GM12878 (cell line): ENCODE results near the gene PLEKHD1. TPM values are rescaled to one million over a fixed set of nuclear protein-coding genes. Genes with fewer than 3 reads are reported as not detected.
"Not testable (repeated sequence)": the region's sequence is repeated elsewhere in the genome, so short reads cannot be mapped to it uniquely, and the experiment has no call there.

Source experiments
- ATAC-seq: fragments of 200-7000 bp; cut with Tn5 transposase; 3 replicates; pipeline ENCODE4 v1.9.1; 2020; ENCODE audit warnings: mild to moderate bottlenecking, moderate library complexity
- BruUV-seq: library from RNA; stranded (reverse); fragments of 400-500 nt; replicated peaks from 2 replicates; lab custom pipeline; 2021; lab: Mats Ljungman, UMichigan
- CTCF ChIA-PET: fragments of 300-600 bp; sonication (Branson Sonifier 250); formaldehyde crosslinking; extraction: SDS; loops from one replicate; lab custom pipeline; 2021; ENCODE audit warnings: inconsistent platforms; lab: Yijun Ruan, JAX
- POLR2A ChIA-PET: fragments of 350-600 bp; formaldehyde crosslinking; extraction: SDS; loops from one replicate; lab custom pipeline; 2021; ENCODE audit warnings: inconsistent platforms; lab: Charles Lee
- RAD21 ChIA-PET: fragments of 300-600 bp; sonication (Branson Sonifier 250); formaldehyde crosslinking; loops from one replicate; lab custom pipeline; 2023; ENCODE audit warnings: antibody characterized with exemption; ENCODE audit not compliant: unreplicated experiment; lab: Charles Lee
- SMC1A ChIA-PET: fragments of 300-600 bp; sonication (Branson Sonifier 250); formaldehyde crosslinking; loops from one replicate; lab custom pipeline; 2023; ENCODE audit not compliant: unreplicated experiment, uncharacterized antibody; lab: Charles Lee
- DNase-seq: peaks from one replicate; pipeline ENCODE4 v3.0.0-alpha.2; 2011; ENCODE audit warnings: low read depth, low spot score
- FAIRE-seq: peaks from 3 replicates; lab custom pipeline; 2011; peaks lifted over from hg19 to GRCh38; lab: Jason Lieb, UNC
- H2AFZ ChIP-seq: 2 replicates; pipeline ENCODE4 v1.6.0; 2011; ENCODE audit warnings: low read depth, low read length, control low read depth; ENCODE audit not compliant: control insufficient read depth
- H3K27ac ChIP-seq: 2 replicates; pipeline ENCODE4 v1.5.1; 2011; ENCODE audit warnings: control low read depth; ENCODE audit not compliant: control insufficient read depth, insufficient read depth
- H3K27me3 ChIP-seq, 2 experiments: replicated peaks in 1 of 2; 2 replicates each; pipeline versions ENCODE4 v1.6.0 to v1.6.1; 2011; ENCODE audit warnings: low read length in 1 of 2; ENCODE audit not compliant: control insufficient read depth in 2 of 2, insufficient read depth in 2 of 2
- H3K36me3 ChIP-seq, 2 experiments: 2 replicates each; pipeline ENCODE4 v1.5.1; 2011; ENCODE audit warnings: low read length in 1 of 2; ENCODE audit not compliant: control insufficient read depth in 2 of 2, insufficient read depth in 2 of 2
- H3K4me1 ChIP-seq: 2 replicates; pipeline ENCODE4 v1.6.1; 2011; ENCODE audit warnings: mild to moderate bottlenecking, low read length, moderate library complexity, mixed read lengths; ENCODE audit not compliant: control insufficient read depth, insufficient read depth
- H3K4me2 ChIP-seq: 2 replicates; pipeline ENCODE4 v1.6.0; 2011; ENCODE audit warnings: control low read depth; ENCODE audit not compliant: control insufficient read depth, insufficient read depth
- H3K4me3 ChIP-seq: fragments of 200-600 bp; sonication (generic); 2 replicates; pipeline ENCODE4 v1.5.1; 2016
- H3K79me2 ChIP-seq: 2 replicates; pipeline ENCODE4 v1.6.0; 2011; ENCODE audit warnings: low read length; ENCODE audit not compliant: control insufficient read depth, insufficient read depth
- H3K9ac ChIP-seq: 2 replicates; pipeline ENCODE4 v1.8.0; 2011; ENCODE audit warnings: low read length, control low read depth, mixed read lengths; ENCODE audit not compliant: control insufficient read depth, insufficient read depth
- H3K9me3 ChIP-seq: replicated peaks from 3 replicates; pipeline ENCODE4 v1.5.1; 2011; ENCODE audit warnings: mild to moderate bottlenecking, low read length; ENCODE audit not compliant: control insufficient read depth, insufficient read depth
- H4K20me1 ChIP-seq: 2 replicates; pipeline ENCODE4 v1.6.0; 2011; ENCODE audit not compliant: control insufficient read depth, insufficient read depth
- whole genome bisulfite sequencing: methylation state at CpG from one replicate; pipeline ENCODE4 v1.1.6; 2016; ENCODE audit warnings: low lambda C conversion rate; ENCODE audit not compliant: insufficient replicate concordance, insufficient coverage; ENCODE audit errors: missing lambda C conversion rate; 5-methylcytosine and 5-hydroxymethylcytosine counted together
- in situ Hi-C: fragments of 300-500 bp; cut with MboI; formaldehyde crosslinking; loops from 9 replicates; pipeline ENCODE4 v1.14.3; 2018; ENCODE audit warnings: mixed read lengths
- intact Hi-C: fragments of 100-400 bp; cut with micrococcal nuclease; formaldehyde crosslinking; loops from one replicate; pipeline ENCODE4 v1.14.2; 2022; ENCODE audit not compliant: unreplicated experiment
- polyA plus RNA-seq, 11 experiments: library from polyadenylated mRNA; depleted of rRNA in 4 of 11; unstranded in 6 of 11; stranded (reverse) in 5 of 11; fragments of >200 nt; fragmentation: Nextera tagmentation in 4 of 11; fragmentation: Illumina TruSeq in 1 of 11; extraction: Ambion mirVana in 4 of 11; extraction: Trizol in 1 of 11; gene quantifications; 1 replicate in 1 of 11; 2 replicates in 10 of 11; pipeline versions ENCODE4 v1.2.1 to v1.2.3, GENCODE V29; 2011 to 2016; ENCODE audit warnings: inconsistent platforms in 2 of 11, missing spikeins in 2 of 11, low read depth in 1 of 11
- total RNA-seq, 4 experiments: library from RNA; depleted of rRNA in 3 of 4; stranded (reverse); fragments of >200 nt in 3 of 4; fragmentation: Illumina TruSeq in 1 of 4; extraction: Trizol in 1 of 4; gene quantifications; 2 replicates each; pipeline versions ENCODE4 v1.2.1 to v1.2.3, GENCODE V29; 2013 to 2021

PLEKHD1 gene
- total and polyA plus RNA-seq, 10 of the 15 experiments (the other 5 are each of a cell fraction or from before 2014, with no cell fraction given): 0.01 to 0.08 (median 0.04) TPM; not detected in 6

- H3K9ac ChIP-seq, in situ Hi-C loops, H3K79me2 ChIP-seq, H3K4me3 ChIP-seq, H3K9me3 ChIP-seq, H3K4me2 ChIP-seq, H4K20me1 ChIP-seq, H3K4me1 ChIP-seq, FAIRE-seq, POLR2A ChIA-PET, DNase-seq, H3K27me3 ChIP-seq, BruUV-seq, ATAC-seq, H2AFZ ChIP-seq, H3K36me3 ChIP-seq, H3K27ac ChIP-seq: not testable (repeated sequence)
- ChIA-PET RAD21 (interaction anchor here (0.7 kb wide), 1 partner anchor 280 kb away, joined by 3 read pairs; no protein-coding TSS in a partner anchor), CTCF (interaction anchor here (0.6 to 4.0 kb wide), 5 partner anchors 37 to 348 kb away, joined by 3 to 26 read pairs (median 4); no protein-coding TSS in a partner anchor), SMC1A (interaction anchor here (0.7 to 4.5 kb wide), 2 partner anchors 174 to 235 kb away, joined by 6 to 21 read pairs; no protein-coding TSS in a partner anchor)
- 62% methylated on average over 5 of the region's 5 CpGs for WGBS
- intact Hi-C loops: loop anchor here (10.0 kb wide), 1 partner anchor 98 kb away; the partner anchor contains the start of gene CCDC177
Measured at GRCh38 chr14:69476824-69477450, 7.6 kb upstream of the PLEKHD1 start.

GRCh38 chr14:69478055-69478454 lies 6.5 kb upstream of the PLEKHD1 start:
- DNase-seq, H3K36me3 ChIP-seq, POLR2A ChIA-PET, H3K27ac ChIP-seq, in situ Hi-C loops, H3K9ac ChIP-seq, H3K9me3 ChIP-seq, H2AFZ ChIP-seq, H3K27me3 ChIP-seq, FAIRE-seq, H3K4me2 ChIP-seq, ATAC-seq, H3K4me3 ChIP-seq, SMC1A ChIA-PET, RAD21 ChIA-PET, BruUV-seq, H3K79me2 ChIP-seq, H4K20me1 ChIP-seq: not testable (repeated sequence)
- intact Hi-C loops: loop anchor here (10.0 kb wide), 1 partner anchor 97 kb away; the partner anchor contains the start of gene CCDC177
- 10% methylated on average over 2 of the region's 2 CpGs for WGBS
- peaks cover 10% of the 10 kb centered on the region for H3K4me1 ChIP-seq
- CTCF ChIA-PET: interaction anchor here (1.7 kb wide), 1 partner anchor 83 kb away, joined by 4 read pairs; no protein-coding TSS in a partner anchor
